HepG2 (cell line): ENCODE measurements around the gene C22orf31. TPM values are rescaled to one million over a fixed set of nuclear protein-coding genes. Genes with fewer than 3 reads are reported as not detected.

Experiments
- BCL3 ChIP-seq: sonication (generic); formaldehyde crosslinking; IDR thresholded peaks from 2 replicates; pipeline ENCODE4 v1.5.1; 2020; ENCODE audit warnings: mild to moderate bottlenecking, missing genetic modification reagents, moderate library complexity
- EZH2 ChIP-seq: conservative IDR thresholded peaks from 2 replicates; pipeline ENCODE4 v1.6.1; 2012; ENCODE audit warnings: mild to moderate bottlenecking, low read depth, low read length, moderate library complexity
- FOSL1 ChIP-seq: sonication (generic); formaldehyde crosslinking; IDR thresholded peaks from 2 replicates; pipeline ENCODE4 v1.9.0; 2021; ENCODE audit warnings: missing genetic modification reagents, borderline replicate concordance
- GLI4 ChIP-seq: sonication (generic); formaldehyde crosslinking; IDR thresholded peaks from 2 replicates; pipeline ENCODE4 v1.5.1; 2020; ENCODE audit warnings: missing genetic modification reagents, mild to moderate bottlenecking, moderate library complexity, borderline replicate concordance
- HCFC1 ChIP-seq: fragments of 150-350 bp; IDR thresholded peaks from 2 replicates; pipeline ENCODE4 v1.6.1; 2014; ENCODE audit warnings: low read depth, low read length
- HHEX ChIP-seq: IDR thresholded peaks from 2 replicates; pipeline ENCODE4 v1.6.1; 2016; ENCODE audit warnings: control low read depth
- KLF6 ChIP-seq: IDR thresholded peaks from 2 replicates; pipeline ENCODE4 v1.8.0; 2016; ENCODE audit warnings: missing biosample characterization, missing genetic modification reagents
- NFYC ChIP-seq: IDR thresholded peaks from 2 replicates; pipeline ENCODE4 v1.6.1; 2016; ENCODE audit warnings: missing genetic modification reagents, missing compliant biosample characterization
- POLR2A ChIP-seq, 2 experiments: IDR thresholded peaks; 2 replicates each; pipeline ENCODE4 v1.6.1; 2011; ENCODE audit warnings: low read depth in 2 of 2, low read length in 2 of 2, mild to moderate bottlenecking in 1 of 2, moderate library complexity in 1 of 2; ENCODE audit not compliant: insufficient read depth in 1 of 2
- SALL1 ChIP-seq: sonication (generic); formaldehyde crosslinking; IDR thresholded peaks from 2 replicates; pipeline ENCODE4 v1.8.0; 2022; ENCODE audit warnings: mild to moderate bottlenecking, missing genetic modification reagents
- SMC3 ChIP-seq: IDR thresholded peaks from 2 replicates; pipeline ENCODE4 v1.6.1; 2011; ENCODE audit warnings: low read length, improper control_type of control experiment
- SOX5 ChIP-seq: IDR thresholded peaks from 2 replicates; pipeline ENCODE4 v1.6.1; 2016; ENCODE audit warnings: borderline replicate concordance
- SP140L ChIP-seq: sonication (generic); formaldehyde crosslinking; IDR thresholded peaks from 2 replicates; pipeline ENCODE4 v1.4.0; 2020; ENCODE audit warnings: missing genetic modification reagents, borderline replicate concordance
- TBX2 ChIP-seq: sonication (generic); formaldehyde crosslinking; IDR thresholded peaks from 2 replicates; pipeline ENCODE4 v1.5.0; 2020; ENCODE audit warnings: missing genetic modification reagents, mild to moderate bottlenecking, borderline replicate concordance
- TCF12 ChIP-seq, 2 experiments: fragments of 450-650 bp in 1 of 2; sonication (generic) in 1 of 2; formaldehyde crosslinking in 1 of 2; IDR thresholded peaks; 2 replicates each; pipeline versions ENCODE4 v1.6.1 to v1.8.0; 2017 to 2022; ENCODE audit warnings: antibody characterized with exemption in 1 of 2, mild to moderate bottlenecking in 1 of 2, missing genetic modification reagents in 1 of 2, moderate library complexity in 1 of 2
- ZBTB20 ChIP-seq: sonication (generic); formaldehyde crosslinking; IDR thresholded peaks from 2 replicates; pipeline ENCODE4 v1.8.1; 2023; ENCODE audit warnings: missing genetic modification reagents, low read depth, mild to moderate bottlenecking, borderline replicate concordance
- ZNF264 ChIP-seq: sonication (generic); formaldehyde crosslinking; IDR thresholded peaks from 2 replicates; pipeline ENCODE4 v1.4.0; 2020; ENCODE audit warnings: missing genetic modification reagents
- ZNF33B ChIP-seq: sonication (generic); formaldehyde crosslinking; IDR thresholded peaks from 2 replicates; pipeline ENCODE4 v1.5.1; 2020; ENCODE audit warnings: mild to moderate bottlenecking, missing genetic modification reagents
- ZNF546 ChIP-seq: sonication (generic); formaldehyde crosslinking; conservative IDR thresholded peaks from 2 replicates; pipeline ENCODE4 v1.8.1; 2023; ENCODE audit warnings: mild to moderate bottlenecking, missing genetic modification reagents
- ZNF615 ChIP-seq: sonication (generic); formaldehyde crosslinking; IDR thresholded peaks from 2 replicates; pipeline ENCODE4 v1.5.0; 2020; ENCODE audit warnings: mild to moderate bottlenecking, missing genetic modification reagents, borderline replicate concordance
- ZNF646 ChIP-seq: sonication (generic); formaldehyde crosslinking; IDR thresholded peaks from 2 replicates; pipeline ENCODE4 v1.9.0; 2021; ENCODE audit warnings: mild to moderate bottlenecking, missing genetic modification reagents
- ZZZ3 ChIP-seq: sonication (generic); formaldehyde crosslinking; IDR thresholded peaks from 2 replicates; pipeline ENCODE4 v1.4.0; 2020; ENCODE audit warnings: missing genetic modification reagents, mild to moderate bottlenecking, borderline replicate concordance
- polyA plus RNA-seq, 8 experiments: library from polyadenylated mRNA; depleted of rRNA in 3 of 8; stranded (reverse) in 7 of 8; unstranded in 1 of 8; fragments of >200 nt; fragmentation: Illumina TruSeq in 4 of 8; extraction: Trizol in 4 of 8; gene quantifications; 2 replicates each; pipeline versions ENCODE4 v1.2.1 to v1.2.3, GENCODE V29; 2011 to 2016; ENCODE audit warnings: low read depth in 4 of 8, missing spikeins in 1 of 8, mixed read lengths in 1 of 8; ENCODE audit not compliant: insufficient read depth in 1 of 8
- total RNA-seq, 5 experiments: library from RNA; depleted of rRNA; stranded (reverse); fragments of >200 nt; fragmentation: Illumina TruSeq; extraction: Trizol; gene quantifications; 2 replicates each; pipeline ENCODE4 v1.2.3, GENCODE V29; 2016; ENCODE audit warnings: low read depth in 1 of 5
- TF ChIP-seq, protein P1 (sequence below): IDR thresholded peaks from 2 replicates; pipeline ENCODE4 v1.6.1; 2012; ENCODE audit warnings: inconsistent platforms

Gene C22orf31
- total and polyA plus RNA-seq, 2 of the 13 experiments (the other 11 are each of a cell fraction or from before 2014, with no cell fraction given) = not detected

GRCh38 chr22:29022101-29022817 is 39.4 kb downstream of the C22orf31 start (continued):
- TF ChIP-seq ZNF646 (CRISPR knock-in tag) = 0 out of 2 replicates have a peak, but pooled peaks have one; percentile 0
- no peak for TF ChIP-seq HCFC1
- TF ChIP-seq ZNF33B (CRISPR knock-in tag) = no peak
- TF ChIP-seq GLI4 (CRISPR knock-in tag) = no peak
- no peak for TF ChIP-seq HHEX (CRISPR knock-in tag)
- no peak for TF ChIP-seq FOSL1 (CRISPR knock-in tag)
- no peak for TF ChIP-seq TCF12 (IDR thresholded peaks at IDR 0.05)
- TF ChIP-seq TCF12 (CRISPR knock-in tag; IDR thresholded peaks at IDR 0.05) = no peak
- TF ChIP-seq SALL1 (CRISPR knock-in tag) = no peak
- peak in 1 of 2 experiments; percentile 64; a peak in 2 of 4 replicates for TF ChIP-seq POLR2A (IDR thresholded peaks at IDR 0.05; ENCODE audit: insufficient read depth in 1 of 2, low read depth in 2 of 2, low read length in 2 of 2)
- no peak for TF ChIP-seq EZH2
- TF ChIP-seq ZBTB20 (CRISPR knock-in tag) = no peak
- no peak for TF ChIP-seq ZNF264 (CRISPR knock-in tag)
- 0 out of 2 replicates have a peak, but pooled peaks have one; percentile 38 for TF ChIP-seq SOX5 (CRISPR knock-in tag)
- no peak for TF ChIP-seq ZNF615 (CRISPR knock-in tag)
- no peak for TF ChIP-seq SP140L (CRISPR knock-in tag)
- TF ChIP-seq TBX2 (CRISPR knock-in tag) = peak; percentile 37; the same call in 1 of the 2 replicates
- no peak for TF ChIP-seq NFYC
- TF ChIP-seq, protein P1, sequence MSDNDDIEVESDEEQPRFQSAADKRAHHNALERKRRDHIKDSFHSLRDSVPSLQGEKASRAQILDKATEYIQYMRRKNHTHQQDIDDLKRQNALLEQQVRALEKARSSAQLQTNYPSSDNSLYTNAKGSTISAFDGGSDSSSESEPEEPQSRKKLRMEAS = no peak
- TF ChIP-seq ZZZ3 (CRISPR knock-in tag) = no peak
- no peak for TF ChIP-seq BCL3 (CRISPR knock-in tag)
- no peak for TF ChIP-seq ZNF546
- no peak for TF ChIP-seq SMC3
- TF ChIP-seq KLF6 (CRISPR knock-in tag) = no peak
